ENCODE measurements around the gene CHRNA5. TPM values are rescaled to one million over a fixed set of nuclear protein-coding genes. Genes with fewer than 3 reads are reported as not detected.

Gene CHRNA5
- total RNA-seq, 3 donors from 2014 or later, result 1.4 to 4.3 (median 3.1) TPM

GRCh38 chr15:78616506-78616905 lies 51.2 kb downstream of the CHRNA5 start:
- H3K9me3 ChIP-seq, result no peaks in the 10 kb centered on the region

GRCh38 chr15:78617076-78617475 lies 51.8 kb downstream of the CHRNA5 start:
- intact Hi-C loops (cut with DNase I; ENCODE audit: low total_unique reads), result no loop called here

More at GRCh38 chr15:78616506-78616905, 51.2 kb downstream of the CHRNA5 start:
- DNase-seq (ENCODE audit: low spot score in 2 of 2), result no peak
- no peaks in the 10 kb centered on the region for H3K36me3 ChIP-seq
- H3K4me1 ChIP-seq, result peaks cover 0 to 3% of the 10 kb centered on the region in 2 donors
- H3K27me3 ChIP-seq, result peaks cover 4 to 29% of the 10 kb centered on the region in 2 donors
- H3K27ac ChIP-seq, result no peak overlapping the region
- no peak overlapping the region for H3K4me3 ChIP-seq
- intact Hi-C loops (cut with DNase I; ENCODE audit: low total_unique reads), result no loop called here
- TF ChIP-seq POLR2AphosphoS5 (IDR thresholded peaks at IDR 0.05), result no peak
- no peak for TF ChIP-seq POLR2A (IDR thresholded peaks at IDR 0.05)
- TF ChIP-seq CTCF (IDR thresholded peaks at IDR 0.05), result no peak

GRCh38 chr15:78617516-78617915 lies 52.2 kb downstream of the CHRNA5 start:
- Histone ChIP-seq H3K27ac (no peak overlapping the region), H3K4me1 (peaks cover 0 to 3% of the 10 kb centered on the region in 2 donors), H3K36me3 (no peaks in the 10 kb centered on the region), H3K9me3 (no peaks in the 10 kb centered on the region), H3K27me3 (peaks cover 4 to 39% of the 10 kb centered on the region in 2 donors), H3K4me3 (no peak overlapping the region)
- intact Hi-C loops (cut with DNase I; ENCODE audit: low total_unique reads), result no loop called here
- TF ChIP-seq CTCF (IDR thresholded peaks at IDR 0.05) (no peak), POLR2A (IDR thresholded peaks at IDR 0.05) (no peak), POLR2AphosphoS5 (IDR thresholded peaks at IDR 0.05) (no peak)
- no peak for DNase-seq (ENCODE audit: low spot score in 2 of 2)

More at GRCh38 chr15:78617076-78617475, 51.8 kb downstream of the CHRNA5 start:
- H3K4me3 ChIP-seq, result no peak overlapping the region
- peaks cover 0 to 3% of the 10 kb centered on the region in 2 donors for H3K4me1 ChIP-seq
- no peak for DNase-seq (ENCODE audit: low spot score in 2 of 2)
- H3K27me3 ChIP-seq, result peaks cover 4 to 35% of the 10 kb centered on the region in 2 donors
- no peak overlapping the region for H3K27ac ChIP-seq
- no peaks in the 10 kb centered on the region for H3K36me3 ChIP-seq
- TF ChIP-seq CTCF (IDR thresholded peaks at IDR 0.05) (no peak), POLR2A (IDR thresholded peaks at IDR 0.05) (no peak), POLR2AphosphoS5 (IDR thresholded peaks at IDR 0.05) (no peak)
- no peaks in the 10 kb centered on the region for H3K9me3 ChIP-seq

- no peak overlapping the region for H3K27ac ChIP-seq
- intact Hi-C loops (cut with DNase I; ENCODE audit: low total_unique reads), result no loop called here
- DNase-seq (ENCODE audit: low spot score in 2 of 2), result no peak
- no peaks in the 10 kb centered on the region for H3K9me3 ChIP-seq
- no peaks in the 10 kb centered on the region for H3K36me3 ChIP-seq
- H3K4me3 ChIP-seq, result no peak overlapping the region
- TF ChIP-seq CTCF (IDR thresholded peaks at IDR 0.05) (no peak), POLR2A (IDR thresholded peaks at IDR 0.05) (no peak), POLR2AphosphoS5 (IDR thresholded peaks at IDR 0.05) (no peak)
- H3K4me1 ChIP-seq, result peaks cover 0 to 3% of the 10 kb centered on the region in 2 donors
- peaks cover 4 to 39% of the 10 kb centered on the region in 2 donors for H3K27me3 ChIP-seq
Observed at GRCh38 chr15:78618064-78618463, 52.7 kb downstream of the CHRNA5 start.

- peak; percentile 73 to 84 for DNase-seq (ENCODE audit: low spot score in 2 of 2)
- Histone ChIP-seq H3K4me3 (no peak overlapping the region), H3K4me1 (peaks cover 0 to 3% of the 10 kb centered on the region in 2 donors), H3K36me3 (no peaks in the 10 kb centered on the region), H3K9me3 (no peaks in the 10 kb centered on the region), H3K27me3 (peaks cover 4 to 39% of the 10 kb centered on the region in 2 donors), H3K27ac (no peak overlapping the region)
- intact Hi-C loops (cut with DNase I; ENCODE audit: low total_unique reads), result no loop called here
- TF ChIP-seq POLR2AphosphoS5 (IDR thresholded peaks at IDR 0.05) (peak; percentile 43 to 90 (median 77)), POLR2A (IDR thresholded peaks at IDR 0.05) (no peak), CTCF (IDR thresholded peaks at IDR 0.05) (peak; percentile 80 to 85 (median 84))
Observed at GRCh38 chr15:78618490-78618934, 53.2 kb downstream of the CHRNA5 start.
